GM19452 (cell line): ENCODE measurements around the gene DYRK1B.
A peak's percentile ranks its signal among the peaks of the same experiment; 100 is the strongest.

ENCODE experiments used
- ATAC-seq: cut with Tn5 transposase; IDR thresholded peaks from one replicate; pipeline ENCODE4 v1.9.1; 2021; ENCODE audit not compliant: unreplicated experiment

The DYRK1B gene

DNA sequence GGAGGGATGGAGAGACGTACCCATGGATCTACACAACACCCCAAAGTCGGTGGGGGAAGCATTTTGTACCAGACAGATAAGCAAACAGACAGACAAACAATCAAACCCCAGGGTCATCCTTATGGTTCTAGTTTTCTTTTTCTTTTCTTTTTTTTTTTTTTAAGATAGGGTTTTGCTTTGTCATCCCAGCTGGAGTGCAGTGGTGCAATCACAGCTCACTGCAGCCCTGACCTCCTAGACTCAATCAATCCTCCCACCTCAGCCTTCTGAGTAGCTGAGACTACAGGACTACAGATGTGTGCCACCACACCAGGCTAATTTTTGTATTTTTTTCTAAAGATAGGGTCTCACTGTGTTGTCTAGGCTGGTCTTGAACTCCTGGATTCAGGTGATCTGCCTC is 30.2 kb upstream of the DYRK1B start:
- no peak for ATAC-seq

DNA sequence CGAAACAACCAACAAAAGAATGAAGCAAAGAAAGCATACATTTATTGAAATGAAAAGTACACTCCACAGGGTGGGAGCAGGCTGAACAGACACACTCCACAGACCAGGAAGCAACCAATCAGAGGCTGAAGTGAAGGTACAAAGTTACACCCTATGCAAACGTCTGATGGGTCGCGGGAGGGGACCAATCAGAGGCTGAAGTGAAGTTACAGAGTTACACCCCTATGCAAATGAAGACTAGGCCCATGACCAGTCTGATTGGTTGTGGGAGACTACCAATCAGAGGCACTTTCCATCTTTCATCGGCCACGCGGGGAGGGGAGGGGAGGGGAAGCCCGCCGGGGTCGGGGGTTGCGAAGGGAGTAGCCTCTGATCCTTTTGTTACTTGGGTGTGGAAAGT is 24.6 kb upstream of the DYRK1B start:
- ATAC-seq, result no peak

DNA sequence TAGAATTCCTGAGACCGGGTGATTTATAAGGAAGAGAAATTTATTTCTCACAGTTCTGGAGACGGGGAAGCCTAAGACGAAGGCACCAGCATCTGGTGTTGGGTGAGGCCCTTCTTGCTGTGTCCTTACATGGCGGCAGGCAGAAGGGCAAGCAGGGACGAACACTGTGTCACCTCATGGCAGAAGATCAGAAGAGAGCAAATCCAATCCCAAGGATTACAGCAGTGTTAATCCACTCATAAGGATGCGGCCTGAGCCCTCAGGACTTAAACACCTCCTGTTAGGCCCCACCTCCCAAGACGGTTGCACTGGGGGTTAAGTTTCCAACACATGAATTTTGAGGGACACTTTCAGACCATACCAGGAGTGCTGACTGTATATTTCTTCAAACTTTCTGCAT is 18.9 kb upstream of the DYRK1B start:
- no peak for ATAC-seq

DNA sequence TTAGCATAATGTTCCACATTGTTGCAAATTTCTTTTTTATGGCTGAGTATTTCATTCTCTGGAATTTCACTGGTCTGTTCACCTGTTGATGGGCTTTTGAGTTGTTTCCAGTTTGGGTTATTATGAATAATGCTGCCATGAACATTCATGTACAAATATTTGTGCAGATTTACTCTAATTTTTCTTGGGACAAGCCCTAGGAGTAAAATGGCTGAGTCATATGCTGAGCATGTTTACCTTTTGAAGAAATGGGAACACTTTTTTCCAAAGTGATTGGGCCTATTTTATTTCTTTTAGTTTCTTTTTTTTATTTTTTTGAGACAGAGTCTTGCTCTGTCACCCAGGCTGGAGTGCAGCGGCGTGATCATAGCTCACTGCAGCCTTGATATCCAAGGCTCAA is 16.9 kb upstream of the DYRK1B start:
- ATAC-seq, result no peak

DNA sequence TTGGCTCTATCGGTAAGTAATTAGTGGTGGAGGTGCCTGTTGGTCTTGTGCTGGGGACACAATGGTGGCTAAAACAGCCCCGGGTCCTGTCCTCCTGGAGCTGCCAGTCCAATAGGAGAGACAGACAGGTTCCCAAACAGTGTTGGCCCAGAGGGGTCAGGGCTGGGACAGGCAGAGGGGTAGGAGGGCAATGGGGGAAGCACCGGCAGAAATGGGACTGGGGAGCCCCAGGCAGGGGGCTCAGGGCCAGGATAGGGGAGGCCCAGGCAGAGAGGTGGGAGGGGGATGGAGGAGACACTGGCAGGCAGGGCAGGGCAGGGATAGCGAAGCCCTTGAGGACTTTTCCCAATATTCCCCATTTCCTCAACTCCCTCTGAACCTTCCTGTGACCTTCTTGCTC is 14.4 kb upstream of the DYRK1B start:
- no peak for ATAC-seq

DNA sequence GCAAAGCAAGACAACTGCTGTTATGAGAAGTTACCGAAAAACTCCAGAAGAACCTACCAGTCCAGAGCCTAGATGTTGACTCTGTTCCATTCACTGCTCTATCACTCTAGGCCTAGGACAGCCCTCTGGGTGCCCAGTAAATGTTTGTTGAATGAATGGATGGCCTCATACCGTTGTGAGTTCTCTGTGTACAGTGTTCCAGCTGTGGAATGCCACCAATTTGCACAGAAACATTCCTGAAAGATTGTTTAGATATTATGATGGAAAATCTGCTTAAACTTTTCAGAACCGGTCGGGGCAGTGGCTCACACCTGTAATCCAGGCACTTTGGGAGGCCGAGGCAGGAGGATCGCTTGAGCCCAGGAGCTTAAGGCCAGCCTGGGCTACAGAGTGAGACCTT is 13.6 kb upstream of the DYRK1B start:
- no peak for ATAC-seq

DNA sequence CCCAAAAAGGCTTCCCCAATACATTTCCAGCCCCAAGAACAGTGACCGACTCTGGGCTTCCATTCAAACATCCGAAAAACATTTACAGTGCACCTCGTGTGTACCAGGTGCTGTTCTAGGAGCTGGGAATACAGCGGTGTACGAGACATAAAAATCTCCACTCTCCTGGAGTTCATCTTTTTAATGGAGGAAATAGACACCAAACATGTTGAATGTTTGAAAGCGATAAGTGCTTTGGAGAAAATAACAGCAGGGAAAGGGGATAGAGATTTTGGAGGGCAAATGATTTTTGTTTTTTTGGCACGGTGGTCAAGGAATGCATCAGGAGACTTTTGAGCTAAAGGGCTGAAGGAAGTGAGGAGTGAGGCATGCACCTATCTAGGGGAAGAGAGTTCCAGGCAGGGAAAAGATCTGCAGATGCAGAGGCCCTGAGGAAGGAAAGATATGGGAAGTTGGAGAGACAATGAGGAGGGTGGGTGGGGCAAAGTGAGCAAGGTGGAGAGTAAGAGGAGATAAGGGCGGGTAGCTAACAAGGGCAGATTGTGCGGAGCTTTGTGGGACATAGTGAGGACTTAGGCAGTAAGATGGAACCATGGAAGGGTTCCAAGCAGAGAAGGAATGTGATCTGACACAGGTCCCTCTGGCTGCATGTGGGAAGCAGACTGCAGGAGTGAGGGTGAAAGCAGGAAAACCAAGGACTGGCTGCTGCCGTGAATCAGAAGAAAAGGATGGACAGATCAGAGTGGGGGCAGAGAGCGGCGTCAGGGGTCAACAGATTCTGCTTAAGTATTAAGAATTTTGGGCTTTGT is 12.9 kb upstream of the DYRK1B start:
- peak; percentile 19 for ATAC-seq

DNA sequence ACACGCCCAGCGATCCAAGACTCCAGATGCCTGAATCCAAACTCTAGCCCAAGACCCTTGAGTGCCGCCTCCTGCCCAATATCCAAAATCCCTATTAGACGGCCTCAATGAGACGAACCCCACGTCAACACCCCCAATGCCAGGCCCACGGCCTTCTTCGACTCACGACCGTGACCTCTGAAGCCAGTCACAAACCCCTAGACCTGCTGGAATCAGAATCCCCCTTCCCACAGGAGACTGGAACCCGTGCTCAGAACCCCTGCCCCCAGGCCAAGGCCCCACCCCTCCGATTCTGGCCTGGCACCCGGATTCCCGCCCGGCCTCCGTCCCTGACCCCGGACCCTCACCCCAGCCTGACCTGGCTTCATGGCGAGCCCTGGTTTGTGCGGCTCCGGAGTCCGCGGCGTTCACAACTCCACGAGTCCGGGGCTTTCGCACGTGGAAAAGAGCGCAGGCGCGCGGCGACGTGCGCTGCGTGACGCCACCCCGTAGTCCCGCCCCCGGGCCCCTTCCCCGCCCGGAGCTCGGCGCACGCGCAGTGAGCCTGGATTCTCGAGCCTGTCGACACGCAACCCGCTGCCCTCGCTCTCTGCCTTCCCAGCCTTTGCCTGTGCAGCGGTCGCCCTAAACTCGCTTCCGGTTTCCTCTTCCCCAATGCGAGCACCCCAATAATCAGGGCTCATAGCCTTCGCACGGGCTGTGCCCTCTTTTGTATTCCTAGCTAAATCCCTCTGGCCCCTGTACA is 12.1 kb upstream of the DYRK1B start, which contains the start of gene FBL:
Gene FBL (minus strand): TSS at position 447 of the 745 bp plus-strand sequence. CDS start 79 bp downstream, at position 368.
- peak; percentile 80 for ATAC-seq

DNA sequence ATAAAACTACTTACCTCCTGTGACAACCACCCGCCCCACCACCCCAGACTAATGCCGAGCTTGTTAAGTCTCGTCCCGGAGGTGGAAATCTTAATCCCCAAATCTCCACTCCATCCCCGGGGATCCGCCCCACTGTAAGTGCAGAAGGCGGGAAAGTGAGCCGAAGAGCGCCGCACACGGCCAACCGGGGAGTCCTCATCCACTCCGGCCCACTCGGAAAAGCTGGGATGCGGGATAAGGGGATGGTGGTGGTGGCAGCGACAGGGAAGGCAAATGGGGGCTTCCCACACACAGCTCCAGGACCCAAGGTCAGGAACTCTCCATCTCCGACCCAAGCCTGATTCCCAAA is 11.6 kb upstream of the DYRK1B start:
- no peak for ATAC-seq

DNA sequence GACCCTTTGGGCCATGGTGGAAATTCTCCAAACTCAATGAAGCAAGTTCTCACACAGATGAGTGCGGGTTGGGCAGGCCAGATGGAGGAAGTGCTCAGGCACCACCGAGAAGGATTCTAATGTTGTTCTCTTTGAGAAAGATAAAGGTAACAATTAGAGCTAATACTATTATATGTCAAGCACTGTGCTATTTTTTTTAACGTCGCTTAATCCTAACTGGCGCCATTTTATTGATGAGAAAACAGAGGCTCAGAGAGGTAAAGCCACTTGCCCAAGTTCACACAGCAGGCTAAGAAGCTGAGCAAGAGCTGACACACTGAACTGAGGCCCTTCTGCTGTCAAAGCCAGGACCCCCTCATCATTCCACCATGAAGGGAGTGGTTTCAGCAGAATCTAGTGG is 11.2 kb upstream of the DYRK1B start:
- no peak for ATAC-seq

DNA sequence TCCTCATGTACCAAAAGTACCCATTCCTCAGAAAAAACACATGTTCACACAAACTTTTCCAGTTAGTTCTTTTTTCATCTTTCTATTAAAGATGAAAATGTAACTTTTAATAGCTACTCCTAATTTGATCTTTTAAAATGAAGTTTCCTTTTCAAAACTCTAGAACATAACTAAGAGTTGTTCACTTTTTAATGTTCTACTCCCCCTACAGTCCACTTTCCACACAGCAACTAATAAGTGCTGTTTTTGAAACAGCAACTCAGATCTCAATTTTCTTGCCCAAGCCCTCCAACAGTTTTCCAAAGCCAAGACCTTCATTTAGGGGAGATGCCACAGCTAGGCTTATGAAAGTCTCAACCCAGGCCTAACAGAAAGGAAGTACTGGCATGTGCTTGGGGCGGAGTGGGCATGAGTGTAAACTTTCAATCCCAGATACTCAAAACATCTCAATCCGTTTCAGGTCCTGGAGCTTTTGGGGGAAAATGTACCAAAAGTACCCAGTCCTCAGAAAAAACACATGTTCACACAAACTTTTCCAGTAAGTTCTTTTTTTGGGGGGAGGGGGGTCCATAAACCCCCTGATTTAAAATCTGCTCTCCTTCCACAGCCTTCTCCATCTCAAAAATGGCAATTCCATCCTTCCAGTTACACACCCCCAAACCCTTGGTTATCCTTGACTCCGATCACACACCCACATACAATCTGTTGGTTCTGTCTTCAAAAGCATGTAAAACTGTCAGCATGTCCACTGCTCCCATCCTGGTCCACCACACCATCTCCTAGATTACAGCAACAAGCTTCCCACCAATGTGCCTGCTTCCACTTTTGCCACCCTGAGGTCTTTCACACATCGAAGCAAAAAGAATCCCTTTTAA is 10.2 kb upstream of the DYRK1B start:
- ATAC-seq, result no peak

DNA sequence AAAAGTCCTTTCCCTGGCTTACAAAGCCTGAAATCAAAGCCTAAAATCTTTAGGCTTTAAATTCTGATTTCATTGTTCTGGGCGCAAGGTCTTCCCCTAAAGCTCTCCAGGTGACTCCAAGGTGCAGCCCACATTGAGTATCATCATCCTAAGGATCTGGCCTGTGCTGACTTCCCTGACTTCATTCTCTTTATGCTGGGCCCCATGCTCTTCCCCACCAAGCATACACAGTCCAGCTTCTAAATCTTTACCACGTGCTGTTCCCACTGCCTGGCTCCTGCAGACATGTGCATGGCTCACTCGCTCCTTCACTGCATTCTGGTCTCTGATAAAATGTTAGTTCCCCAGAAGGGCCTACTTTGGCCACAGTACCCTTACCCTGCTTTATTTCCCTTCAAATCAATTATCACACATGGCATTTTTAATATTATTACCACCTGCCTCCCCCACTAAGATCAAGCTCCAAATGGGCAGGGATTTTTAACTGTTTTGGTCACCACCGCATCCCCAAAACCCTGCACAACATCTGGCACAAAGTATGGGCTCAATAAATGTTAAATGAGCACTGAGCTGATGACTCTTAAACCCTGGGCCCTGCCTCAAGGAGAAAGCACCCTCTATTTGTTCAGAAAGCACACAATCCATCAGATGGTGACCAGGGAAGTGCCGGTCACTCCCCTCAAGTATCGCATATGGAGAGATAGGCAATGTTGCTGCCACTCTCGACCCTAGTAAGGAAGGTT is 8.9 kb upstream of the DYRK1B start:
- ATAC-seq, result no peak

DNA sequence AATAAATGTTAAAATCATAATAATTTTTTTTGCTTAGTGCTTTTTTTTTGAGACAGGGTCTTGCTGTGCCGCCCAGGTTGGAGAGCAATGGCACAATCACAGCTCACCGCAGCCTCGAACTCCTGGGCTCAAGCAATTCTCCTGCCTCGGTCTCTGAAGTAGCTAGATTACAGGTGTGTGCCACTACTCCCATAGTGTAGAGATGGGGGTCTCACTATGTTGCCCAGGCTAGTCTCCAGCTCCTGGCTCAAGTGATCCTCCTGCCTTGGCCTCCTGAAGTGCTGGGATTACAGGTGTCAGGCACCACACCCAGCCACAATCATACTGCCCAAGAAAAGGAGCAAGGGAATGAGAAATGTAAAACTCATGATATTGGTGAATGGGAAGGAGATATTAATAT is 7.1 kb upstream of the DYRK1B start:
- ATAC-seq, result no peak

DNA sequence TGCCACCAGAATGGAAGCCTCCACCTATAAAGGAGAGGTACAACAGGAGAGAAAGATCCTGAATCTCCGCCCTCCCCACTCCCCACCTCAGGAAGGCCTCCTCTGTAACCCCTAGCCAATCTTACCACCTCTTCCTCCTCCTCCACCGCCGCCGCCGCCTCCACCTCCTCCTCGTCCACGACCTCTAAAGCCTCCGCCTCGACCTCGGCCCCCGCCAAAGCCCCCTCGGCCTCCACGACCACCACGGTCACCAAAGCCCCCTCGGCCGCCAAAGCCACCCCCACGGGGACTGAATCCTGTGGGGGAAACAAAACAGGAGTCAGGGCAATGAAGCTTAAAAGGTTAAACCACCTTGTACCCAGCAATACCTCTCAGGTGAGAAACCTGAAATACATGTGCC is 6.5 kb upstream of the DYRK1B start:
- ATAC-seq, result no peak

DNA sequence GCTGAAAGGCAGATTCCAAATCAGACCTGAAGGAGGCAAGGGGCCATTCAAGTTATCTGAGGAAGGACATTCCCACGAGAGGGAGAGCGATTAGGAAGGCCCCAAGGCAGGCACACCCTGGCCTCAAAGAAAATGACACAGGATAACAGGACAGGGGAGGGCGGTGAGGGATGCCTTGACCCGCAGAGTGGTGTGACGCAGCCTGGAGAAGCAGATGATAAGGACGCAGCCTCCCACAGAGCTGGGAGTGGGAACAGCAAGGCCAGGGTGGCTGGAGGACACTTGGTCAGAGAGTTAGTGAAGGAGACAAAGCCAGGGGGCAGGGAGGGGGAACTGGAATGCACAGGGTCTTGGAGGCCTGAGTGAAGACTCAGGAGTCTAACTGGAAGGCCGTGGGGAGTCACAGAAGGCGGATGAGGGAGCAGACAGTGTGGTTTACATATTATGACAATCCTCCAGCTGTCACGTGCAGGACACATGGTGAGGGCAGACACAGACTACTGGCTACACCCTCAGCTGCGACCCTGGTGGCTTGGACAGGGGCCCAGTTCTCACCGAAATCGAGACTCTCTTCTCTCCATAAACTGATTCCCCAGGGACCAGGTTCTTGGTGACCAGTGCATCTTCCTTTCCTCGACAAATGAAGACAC is 5.8 kb upstream of the DYRK1B start:
- ATAC-seq, result no peak

DNA sequence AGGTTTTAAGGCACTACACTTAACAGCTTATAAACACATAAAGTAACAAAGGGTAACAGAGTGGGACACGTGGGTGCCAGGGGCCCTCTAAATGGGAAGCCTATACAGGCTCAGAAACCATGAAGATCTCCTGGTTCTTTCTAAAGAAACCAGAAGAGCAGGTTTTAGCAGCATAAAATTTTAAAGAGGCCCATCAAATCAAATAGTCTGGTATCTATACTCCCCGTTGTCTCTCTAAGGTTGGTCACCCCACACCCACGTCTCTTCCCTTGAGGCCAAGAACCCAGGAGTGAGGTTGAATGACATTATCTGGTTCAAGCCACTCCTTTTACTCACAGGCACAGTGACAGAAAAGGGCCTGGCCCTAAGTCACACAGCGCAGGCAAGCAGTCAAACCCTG is 4.6 kb upstream of the DYRK1B start:
- no peak for ATAC-seq

DNA sequence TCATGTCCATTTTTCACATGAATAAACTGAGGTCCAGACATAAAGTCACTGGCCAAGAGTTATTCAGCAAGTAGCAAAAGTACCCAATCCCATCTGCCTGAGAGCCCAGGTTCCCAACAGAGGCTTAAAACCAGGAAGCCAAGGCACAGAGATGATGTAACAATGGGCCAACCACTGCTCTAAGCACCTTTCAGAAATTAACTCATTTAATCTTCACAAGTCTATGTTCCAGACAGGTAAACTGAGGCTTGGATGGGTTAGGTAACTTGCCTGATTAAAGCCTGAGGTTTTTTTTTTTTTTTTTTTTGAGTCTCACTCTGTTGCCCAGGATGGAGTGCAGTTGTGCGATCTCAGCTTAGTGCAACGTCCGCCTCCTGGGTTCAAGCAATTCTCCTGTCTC is 4.0 kb upstream of the DYRK1B start:
- ATAC-seq, result no peak

DNA sequence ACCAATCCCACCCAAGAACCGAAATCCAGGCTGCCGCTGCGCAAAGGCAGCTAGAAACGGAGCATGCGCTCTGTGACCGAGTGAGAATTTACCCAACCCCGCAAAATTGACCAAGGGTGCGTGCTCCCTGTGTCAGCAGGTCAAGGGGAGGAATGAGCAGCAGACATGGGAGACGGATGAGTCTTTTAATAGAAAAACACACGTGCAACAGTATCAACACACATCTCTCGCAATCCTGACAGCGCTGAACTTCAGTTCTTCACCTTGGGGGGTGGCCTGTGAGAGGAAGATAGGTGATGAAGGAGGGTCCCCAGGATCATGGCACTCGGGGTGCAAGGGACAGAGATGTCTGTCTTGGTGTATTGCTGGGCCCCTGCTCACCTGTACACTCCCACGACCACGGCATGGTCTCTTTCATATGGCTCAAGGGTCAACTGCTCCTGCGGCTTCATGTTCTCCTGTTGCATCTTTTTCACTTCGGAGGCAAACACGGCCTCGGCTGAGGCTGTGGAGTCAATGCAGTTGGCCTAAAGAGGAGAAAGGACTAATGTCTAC is 402 bp upstream of the DYRK1B start:
- ATAC-seq, result no peak

DNA sequence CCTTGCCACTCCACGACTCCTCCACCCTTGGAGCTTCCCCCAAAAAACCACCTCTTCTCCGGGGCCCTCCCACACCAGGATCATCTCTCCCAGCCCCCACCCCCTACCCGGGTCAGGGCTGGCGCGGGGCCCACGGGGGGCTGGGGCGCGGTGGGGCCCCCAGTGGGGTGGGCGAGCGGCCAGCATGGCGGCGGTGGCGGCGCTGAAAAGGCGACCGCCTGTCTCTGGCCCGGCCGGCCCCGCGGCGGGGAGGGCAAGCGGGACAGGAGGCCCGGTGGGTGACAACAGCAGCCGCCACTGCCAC is 850 bp downstream of the DYRK1B start:
- ATAC-seq, result no peak

DNA sequence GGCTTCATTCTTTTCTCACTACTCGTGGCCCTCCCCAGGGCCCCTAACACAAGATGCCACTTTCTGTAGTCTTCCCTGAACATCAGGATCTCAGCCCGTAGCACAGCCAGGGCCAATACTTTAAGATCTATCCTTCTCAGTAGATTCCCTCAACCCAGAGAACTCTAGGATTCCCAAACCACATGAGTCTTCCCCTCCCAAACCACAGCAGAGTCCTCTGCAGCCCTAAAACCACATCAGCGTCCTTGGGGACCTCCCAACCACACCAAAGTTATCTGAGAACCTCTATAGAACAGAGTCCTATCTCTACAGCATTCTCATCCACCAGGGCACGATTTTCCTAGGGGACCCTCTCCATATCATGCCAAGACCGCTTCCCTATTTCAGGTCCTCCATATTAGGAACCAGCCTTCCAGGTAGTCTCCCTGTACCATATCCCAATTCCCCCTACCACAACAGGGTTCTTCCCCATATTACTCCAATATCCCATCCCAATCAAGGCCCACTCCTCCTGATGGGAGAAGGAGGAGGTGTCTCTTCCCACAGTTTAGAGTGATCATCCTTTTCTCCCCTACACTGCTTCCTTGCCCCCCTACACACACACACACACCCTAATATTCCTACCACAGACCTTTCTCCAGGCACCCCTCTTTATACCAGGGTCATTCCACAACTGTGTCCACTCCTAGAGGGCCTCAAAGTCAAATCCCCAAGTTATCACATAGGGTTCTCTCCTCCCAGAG is 1.4 kb downstream of the DYRK1B start:
- ATAC-seq, result no peak
